HG03175 (cell line): ENCODE data around the gene SAP130.

Source experiments
- ATAC-seq: cut with Tn5 transposase; IDR thresholded peaks from one replicate; pipeline ENCODE4 v1.9.1; 2021; ENCODE audit warnings: mild to moderate bottlenecking, moderate library complexity; ENCODE audit not compliant: unreplicated experiment

SAP130 gene

GRCh38 chr2:127897531-127898211, 130.2 kb downstream of the SAP130 start:
- no peak for ATAC-seq

GRCh38 chr2:127893494-127893893, 134.4 kb downstream of the SAP130 start:
- ATAC-seq: no peak

DNA sequence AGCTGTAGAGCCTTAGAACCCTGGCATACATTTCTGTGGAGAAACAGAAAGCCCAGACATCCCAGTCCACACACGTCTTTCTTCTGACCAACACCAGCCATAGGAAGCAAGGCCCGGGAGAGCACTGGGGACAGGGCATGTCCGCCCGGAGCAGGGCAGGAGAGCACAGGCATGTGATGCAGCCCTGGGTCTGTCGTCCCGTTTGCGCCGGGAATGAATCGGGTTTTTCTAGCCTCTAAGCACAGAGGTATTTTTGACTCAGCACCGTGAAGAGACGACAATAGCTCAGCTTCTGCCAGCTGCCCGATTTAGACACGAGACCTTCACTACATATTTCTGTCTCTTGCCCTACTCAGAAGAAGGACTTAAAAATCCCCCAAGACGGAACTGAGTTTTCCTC, 134.8 kb downstream of the SAP130 start:
- ATAC-seq: no peak

- no peak for ATAC-seq
Measured at GRCh38 chr2:127891811-127892210, 136.0 kb downstream of the SAP130 start.
